HCT116 (cell line): ENCODE data around the gene AQP6. TPM values are rescaled to one million over a fixed set of nuclear protein-coding genes. Genes with fewer than 3 reads are reported as not detected.

Source experiments
- ATAC-seq: fragments of 200-7000 bp; cut with Tn5 transposase; 2 replicates; pipeline ENCODE4 v1.9.1; 2020; ENCODE audit warnings: mild to moderate bottlenecking, moderate library complexity
- BruUV-seq: library from RNA; stranded (reverse); fragments of 400-500 nt; replicated peaks from 2 replicates; lab custom pipeline; 2021; lab: Mats Ljungman, UMichigan
- CTCF ChIA-PET: fragments of 300-600 bp; sonication (Branson Sonifier 250); formaldehyde crosslinking; loops from one replicate; lab custom pipeline; 2021; ENCODE audit warnings: antibody characterized with exemption; lab: Charles Lee
- POLR2A ChIA-PET: fragments of 300-600, 350-600 bp; sonication (Branson Sonifier 250); formaldehyde crosslinking; loops from one replicate; lab custom pipeline; 2021; ENCODE audit warnings: antibody characterized with exemption; lab: Charles Lee
- RAD21 ChIA-PET, 2 experiments: fragments of 300-600 bp; sonication (Branson Sonifier 250); formaldehyde crosslinking; loops; one replicate each; lab custom pipeline; 2023; ENCODE audit warnings: low total read pairs in 2 of 2; ENCODE audit not compliant: uncharacterized antibody in 2 of 2, unreplicated experiment in 2 of 2, low non-redundant PET in 1 of 2; lab: Charles Lee
- DNase-seq: peaks from one replicate; pipeline ENCODE4 v3.0.0-alpha.2; 2010; ENCODE audit warnings: low read depth, low spot score
- H2AFZ ChIP-seq: fragments of 200-600 bp; shearing (Covaris generic), sonication (generic); 2 replicates; pipeline ENCODE4 v1.6.1; 2017; ENCODE audit warnings: low read depth, mixed run types, mixed read lengths, antibody characterized with exemption, low read length; ENCODE audit not compliant: poor library complexity, severe bottlenecking
- H3K27ac ChIP-seq: 2 replicates; pipeline ENCODE4 v1.5.1; 2012; ENCODE audit warnings: low read depth, low read length
- H3K27me3 ChIP-seq: fragments of 200-600 bp; sonication (generic); 2 replicates; pipeline ENCODE4 v1.6.1; 2016; ENCODE audit warnings: mixed run types, low read length, mixed read lengths; ENCODE audit not compliant: insufficient read depth
- H3K36me3 ChIP-seq, 2 experiments: fragments of 200-500 bp in 1 of 2; fragments of 200-600 bp in 1 of 2; sonication (Bioruptor generic) in 1 of 2; sonication (generic) in 1 of 2; 2 replicates each; pipeline versions ENCODE4 v1.5.1 to v1.6.1; 2014 to 2016; ENCODE audit warnings: low read length in 2 of 2, inconsistent platforms in 1 of 2, mixed read lengths in 1 of 2, mixed run types in 1 of 2; ENCODE audit not compliant: insufficient read depth in 2 of 2, control insufficient read depth in 1 of 2
- H3K4me1 ChIP-seq, 2 experiments: fragments of 200-600 bp in 1 of 2; sonication (generic) in 1 of 2; 2 replicates each; pipeline versions ENCODE4 v1.5.1 to v1.6.1; 2012 to 2017; ENCODE audit warnings: low read length in 2 of 2, inconsistent platforms in 1 of 2, mild to moderate bottlenecking in 1 of 2, mixed read lengths in 1 of 2, mixed run types in 1 of 2, moderate library complexity in 1 of 2; ENCODE audit not compliant: insufficient read depth in 2 of 2, control insufficient read depth in 1 of 2
- H3K4me2 ChIP-seq: fragments of 200-600 bp; sonication (generic); 2 replicates; pipeline ENCODE4 v1.6.1; 2017; ENCODE audit warnings: mixed run types, low read length, mixed read lengths
- H3K4me3 ChIP-seq, 2 experiments: fragments of 200-600 bp in 1 of 2; sonication (generic) in 1 of 2; replicated peaks in 1 of 2; 2 replicates each; pipeline ENCODE4 v1.5.1; 2011 to 2016; ENCODE audit warnings: low read length in 2 of 2, control low read depth in 1 of 2, low read depth in 1 of 2, mild to moderate bottlenecking in 1 of 2, mixed read lengths in 1 of 2, mixed run types in 1 of 2
- H3K79me2 ChIP-seq: fragments of 200-600 bp; sonication (generic); 2 replicates; pipeline ENCODE4 v1.6.1; 2017; ENCODE audit warnings: mild to moderate bottlenecking, mixed run types, low read length, moderate library complexity, mixed read lengths; ENCODE audit not compliant: insufficient read depth
- H3K9ac ChIP-seq: fragments of 200-600 bp; sonication (generic); 2 replicates; pipeline ENCODE4 v1.6.1; 2016; ENCODE audit warnings: low read length, mixed read lengths
- H3K9me2 ChIP-seq: fragments of 200-600 bp; sonication (generic), shearing (Covaris generic); 2 replicates; pipeline ENCODE4 v1.6.1; 2017; ENCODE audit warnings: mixed run types, mild to moderate bottlenecking, moderate library complexity; ENCODE audit not compliant: insufficient read depth
- H3K9me3 ChIP-seq, 2 experiments: fragments of 200-500 bp in 1 of 2; fragments of 200-600 bp in 1 of 2; sonication (Bioruptor generic) in 1 of 2; sonication (generic) in 1 of 2; 2 replicates each; pipeline ENCODE4 v1.6.1; 2014 to 2017; ENCODE audit warnings: low read length in 2 of 2, mixed read lengths in 2 of 2, inconsistent platforms in 1 of 2, low read depth in 1 of 2, mild to moderate bottlenecking in 1 of 2, mixed run types in 1 of 2, moderate library complexity in 1 of 2; ENCODE audit not compliant: control insufficient read depth in 1 of 2, insufficient read depth in 1 of 2
- H4K20me1 ChIP-seq: fragments of 200-600 bp; sonication (generic), shearing (Covaris generic); 2 replicates; pipeline ENCODE4 v1.6.1; 2017; ENCODE audit warnings: mixed run types, mild to moderate bottlenecking, moderate library complexity; ENCODE audit not compliant: insufficient read depth
- CBX3 ChIP-seq: IDR thresholded peaks from 2 replicates; pipeline ENCODE4 v1.6.1; 2012; ENCODE audit warnings: low read depth
- CEBPB ChIP-seq: IDR thresholded peaks from 2 replicates; pipeline ENCODE4 v1.6.1; 2012; ENCODE audit warnings: low read depth
- CTCF ChIP-seq, 3 experiments: fragments of 200-600 bp in 1 of 3; sonication (generic) in 1 of 3; IDR thresholded peaks in 2 of 3; conservative IDR thresholded peaks in 1 of 3; 2 replicates each; pipeline ENCODE4 v1.5.1; 2012 to 2017; ENCODE audit warnings: low read depth in 2 of 3, low read length in 2 of 3, antibody characterized with exemption in 1 of 3, borderline replicate concordance in 1 of 3, control low read depth in 1 of 3, mild to moderate bottlenecking in 1 of 3, mixed read lengths in 1 of 3, mixed run types in 1 of 3, moderate library complexity in 1 of 3; ENCODE audit not compliant: insufficient read depth in 1 of 3
- EGR1 ChIP-seq: IDR thresholded peaks from 2 replicates; pipeline ENCODE4 v1.6.1; 2012; ENCODE audit warnings: low read depth
- EZH2phosphoT487 ChIP-seq: fragments of 200-600 bp; IDR thresholded peaks from 2 replicates; pipeline ENCODE4 v1.6.1; 2018; ENCODE audit warnings: antibody characterized with exemption, borderline replicate concordance
- FOSL1 ChIP-seq: IDR thresholded peaks from 2 replicates; pipeline ENCODE4 v1.6.1; 2012; ENCODE audit warnings: low read depth
- JUND ChIP-seq: IDR thresholded peaks from 2 replicates; pipeline ENCODE4 v1.6.1; 2012
- MAX ChIP-seq: IDR thresholded peaks from 2 replicates; pipeline ENCODE4 v1.6.1; 2012
- POLR2A ChIP-seq: IDR thresholded peaks from 2 replicates; pipeline ENCODE4 v1.7.0; 2011; ENCODE audit warnings: borderline replicate concordance; ENCODE audit not compliant: insufficient read depth, insufficient read length; ENCODE audit errors: extremely low read depth
- POLR2AphosphoS5 ChIP-seq: IDR thresholded peaks from 2 replicates; pipeline ENCODE4 v1.6.1; 2011; ENCODE audit warnings: mild to moderate bottlenecking, low read depth, low read length, moderate library complexity
- REST ChIP-seq: IDR thresholded peaks from 2 replicates; pipeline ENCODE4 v1.6.1; 2012; ENCODE audit warnings: low read depth
- SIN3A ChIP-seq: IDR thresholded peaks from 2 replicates; pipeline ENCODE4 v1.6.1; 2012; ENCODE audit warnings: low read depth
- SP1 ChIP-seq: IDR thresholded peaks from 2 replicates; pipeline ENCODE4 v1.6.1; 2012; ENCODE audit warnings: low read depth
- TCF7L2 ChIP-seq: IDR thresholded peaks from 2 replicates; pipeline ENCODE4 v1.7.0; 2011; ENCODE audit warnings: borderline replicate concordance, inconsistent platforms; ENCODE audit not compliant: insufficient read depth, insufficient read length; ENCODE audit errors: extremely low read depth
- YY1 ChIP-seq: IDR thresholded peaks from 2 replicates; pipeline ENCODE4 v1.6.1; 2011; ENCODE audit warnings: low read length, low read depth, moderate library complexity, mild to moderate bottlenecking; ENCODE audit not compliant: insufficient replicate concordance; ENCODE audit errors: extremely low read depth
- ZBTB33 ChIP-seq: IDR thresholded peaks from 2 replicates; pipeline ENCODE4 v1.6.1; 2011; ENCODE audit warnings: mild to moderate bottlenecking, low read length, moderate library complexity; ENCODE audit not compliant: insufficient replicate concordance; ENCODE audit errors: extremely low read depth
- ZFX ChIP-seq: fragments of 450-650 bp; IDR thresholded peaks from 2 replicates; pipeline ENCODE4 v1.6.1; 2017
- ZNF274 ChIP-seq: fragments of 200-500 bp; sonication (Bioruptor generic); IDR thresholded peaks from 2 replicates; pipeline ENCODE4 v1.6.1; 2014; ENCODE audit warnings: mild to moderate bottlenecking, low read depth, low read length, inconsistent platforms
- intact Hi-C: fragments of 100-400 bp; cut with micrococcal nuclease; formaldehyde crosslinking; loops from 2 replicates; pipeline ENCODE4 v1.10.0; 2022
- total RNA-seq: library from RNA; stranded (reverse); gene quantifications from one replicate; pipeline ENCODE4 v1.2.1, GENCODE V29; 2021; ENCODE audit not compliant: unreplicated experiment

Gene AQP6
- total RNA-seq, 1 experiment from 2014 or later = not detected

- H3K4me1 ChIP-seq = peaks cover 10 to 32% of the 10 kb centered on the region in 2 experiments
- no peak overlapping the region for H3K27ac ChIP-seq
- DNase-seq (no peak), ATAC-seq (no peak)
- ChIA-PET POLR2A (no interaction called here), RAD21 (interaction anchor here (0.6 to 2.0 kb wide), 6 partner anchors 91 to 105 kb away, joined by 3 to 9 read pairs (median 6); no protein-coding TSS in a partner anchor), CTCF (interaction anchor here (1.5 to 4.0 kb wide), 7 partner anchors 7 to 188 kb away, joined by 4 to 65 read pairs (median 32); no protein-coding TSS in a partner anchor)
- no peaks in the 10 kb centered on the region for H3K79me2 ChIP-seq
- no peaks in the 10 kb centered on the region for H4K20me1 ChIP-seq
- 0 out of 2 replicates have a peak, but pooled peaks cover 3% of the 10 kb centered on the region for H3K27me3 ChIP-seq
- no peaks in the 10 kb centered on the region for H3K9me2 ChIP-seq
- H2AFZ ChIP-seq = no peak overlapping the region
- no peaks in the 10 kb centered on the region for H3K9me3 ChIP-seq
- intact Hi-C loops = loop anchor here (2.0 to 10.0 kb wide), 3 partner anchors 99 to 209 kb away; no protein-coding TSS in a partner anchor
- no peak overlapping the region for H3K4me2 ChIP-seq
- no peak overlapping the region for H3K9ac ChIP-seq
- no peak for TF ChIP-seq CTCF (IDR thresholded peaks at IDR 0.05 in 2 of 3, conservative IDR thresholded peaks at IDR 0.05 in 1 of 3; ENCODE audit: borderline replicate concordance in 1 of 3, insufficient read depth in 1 of 3, low read depth in 2 of 3, low read length in 2 of 3)
- no peak for TF ChIP-seq EGR1
- TF ChIP-seq TCF7L2 = no peak
- TF ChIP-seq POLR2AphosphoS5 = no peak
- no peak for TF ChIP-seq ZFX
- no peak for TF ChIP-seq MAX
- no peak for TF ChIP-seq POLR2A
- no peak for TF ChIP-seq YY1
- no peak for TF ChIP-seq ZNF274
- no peak for TF ChIP-seq FOSL1
- no peak for TF ChIP-seq EZH2phosphoT487
- TF ChIP-seq CBX3 = no peak
- TF ChIP-seq SP1 = no peak
- no peak for TF ChIP-seq ZBTB33
- no peak for TF ChIP-seq REST
- TF ChIP-seq JUND = no peak
- TF ChIP-seq CEBPB = no peak
- TF ChIP-seq SIN3A = no peak
- BruUV-seq = no TSS peak
- no peak overlapping the region for H3K4me3 ChIP-seq
- H3K36me3 ChIP-seq = no peaks in the 10 kb centered on the region
Observed at GRCh38 chr12:49965836-49966235, 6.9 kb upstream of the AQP6 start.
